ENCODE data around the gene PCLO. TPM values are rescaled to one million over a fixed set of nuclear protein-coding genes. Genes with fewer than 3 reads are reported as not detected.

PCLO gene
- total RNA-seq, 2 experiments from 2014 or later, result not detected

DNA sequence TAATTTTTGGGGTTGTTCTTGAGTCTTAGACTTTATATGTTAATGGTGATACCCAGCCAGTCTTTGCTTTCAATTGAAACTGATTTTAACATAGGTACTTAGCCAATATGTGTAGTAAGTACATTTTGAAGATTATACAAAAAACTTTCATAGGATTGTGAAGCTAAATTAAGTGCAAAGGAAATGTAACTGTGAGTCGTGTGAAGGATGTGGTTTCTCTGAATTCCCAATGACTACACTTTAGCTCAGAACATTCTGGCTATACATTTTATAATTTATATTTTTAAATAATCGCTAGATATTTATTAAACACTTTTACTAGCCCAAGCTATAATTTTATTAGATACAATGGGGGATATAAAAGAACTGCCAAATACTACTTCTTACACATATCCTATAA is 359.3 kb downstream of the PCLO start:
- ATAC-seq (no peak), DNase-seq (no peak)
- H3K27ac Mint-ChIP-seq, result no peak overlapping the region
- no peaks in the 10 kb centered on the region for H3K27me3 Mint-ChIP-seq
- no peaks in the 10 kb centered on the region for H3K36me3 Mint-ChIP-seq
- H3K4me3 Mint-ChIP-seq, result no peak overlapping the region
- no peaks in the 10 kb centered on the region for H3K9me3 Mint-ChIP-seq (ENCODE audit: low read depth)
- H3K4me1 Mint-ChIP-seq, result no peaks in the 10 kb centered on the region
- CTCF ChIA-PET, result no interaction called here

DNA sequence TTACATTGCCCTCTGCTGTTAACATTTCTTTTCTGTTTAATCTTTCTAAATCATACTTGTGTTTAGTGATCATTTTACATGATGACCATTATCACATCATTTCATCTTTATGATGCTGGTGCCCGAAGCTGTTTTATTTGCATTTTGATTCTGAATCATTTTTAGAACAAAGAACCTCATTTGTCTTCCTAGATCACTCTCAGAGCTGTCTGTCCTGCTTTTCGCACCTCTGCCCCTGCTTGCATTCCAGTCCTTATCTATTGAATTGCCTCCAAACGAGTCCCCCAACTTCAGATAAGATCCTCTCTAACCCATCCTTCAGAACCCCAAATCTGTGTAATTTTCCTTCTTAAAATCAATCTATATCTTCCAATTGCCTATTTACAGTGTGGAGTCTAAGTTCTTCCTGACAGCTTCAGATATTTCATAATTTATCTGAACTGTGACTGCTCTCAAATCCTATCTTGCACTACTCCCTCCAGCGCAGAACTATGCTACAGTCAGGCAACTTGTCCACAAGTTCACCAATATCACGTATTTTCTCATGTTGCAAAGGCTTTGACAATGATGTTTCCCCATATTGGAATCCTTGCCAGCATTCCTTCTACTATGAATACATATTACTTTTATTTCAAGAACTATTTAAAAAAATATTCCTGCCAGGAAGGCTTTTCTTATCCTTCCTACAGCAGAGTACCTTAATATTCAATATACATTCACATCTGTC is 372.6 kb downstream of the PCLO start:
- peaks cover 8% of the 10 kb centered on the region for H3K9me3 Mint-ChIP-seq (ENCODE audit: low read depth)
- DNase-seq (no peak), ATAC-seq (no peak)
- no peaks in the 10 kb centered on the region for H3K36me3 Mint-ChIP-seq
- H3K4me3 Mint-ChIP-seq, result no peak overlapping the region
- H3K4me1 Mint-ChIP-seq, result no peaks in the 10 kb centered on the region
- H3K27me3 Mint-ChIP-seq, result no peaks in the 10 kb centered on the region
- H3K27ac Mint-ChIP-seq, result no peak overlapping the region
- CTCF ChIA-PET, result no interaction called here

DNA sequence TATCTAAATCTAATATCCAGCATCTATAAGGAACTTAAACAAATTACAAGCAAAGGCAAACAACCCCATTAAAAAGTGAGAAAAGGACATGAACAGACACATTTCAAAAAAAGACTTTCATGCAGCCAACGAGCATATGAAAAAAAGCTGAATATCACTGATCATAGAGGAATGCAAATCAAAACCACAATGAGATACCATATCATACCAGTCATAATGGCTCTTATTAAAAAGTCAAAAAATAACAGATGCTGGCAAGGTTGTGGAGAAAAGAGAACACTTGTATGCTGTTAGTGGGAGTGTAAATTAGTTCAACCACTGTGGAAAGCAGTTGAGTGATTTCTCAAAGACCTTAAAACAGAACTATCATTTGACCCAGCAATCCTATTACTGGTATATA is 384.7 kb downstream of the PCLO start:
- no peaks in the 10 kb centered on the region for H3K27me3 Mint-ChIP-seq
- DNase-seq, result no peak
- no peak overlapping the region for H3K4me3 Mint-ChIP-seq
- no peak for ATAC-seq
- peaks cover 2% of the 10 kb centered on the region for H3K9me3 Mint-ChIP-seq (ENCODE audit: low read depth)
- H3K36me3 Mint-ChIP-seq, result no peaks in the 10 kb centered on the region
- H3K4me1 Mint-ChIP-seq, result no peaks in the 10 kb centered on the region
- no peak overlapping the region for H3K27ac Mint-ChIP-seq
- CTCF ChIA-PET, result no interaction called here

DNA sequence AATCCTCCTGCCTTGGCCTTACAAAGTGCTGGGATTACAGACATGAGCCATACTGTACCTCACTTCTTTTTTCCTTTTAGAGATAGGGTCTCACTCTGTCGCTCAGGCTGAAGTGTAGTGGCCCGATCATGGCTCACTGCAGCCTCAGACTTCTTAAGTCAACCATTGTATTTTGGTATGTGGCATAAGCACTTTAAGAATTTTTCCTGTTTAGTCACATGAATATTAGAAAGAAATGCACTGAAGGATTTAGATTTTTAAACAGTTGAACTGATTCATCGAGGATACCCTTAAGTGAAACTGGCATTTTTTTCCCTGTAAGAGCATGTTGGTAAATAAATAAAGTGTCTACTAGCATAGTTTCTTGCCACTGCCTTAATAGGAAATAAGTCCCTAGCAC is 399.8 kb downstream of the PCLO start:
- Mint-ChIP-seq H3K9me3 (ENCODE audit: low read depth) (no peaks in the 10 kb centered on the region), H3K27ac (no peak overlapping the region)

DNA sequence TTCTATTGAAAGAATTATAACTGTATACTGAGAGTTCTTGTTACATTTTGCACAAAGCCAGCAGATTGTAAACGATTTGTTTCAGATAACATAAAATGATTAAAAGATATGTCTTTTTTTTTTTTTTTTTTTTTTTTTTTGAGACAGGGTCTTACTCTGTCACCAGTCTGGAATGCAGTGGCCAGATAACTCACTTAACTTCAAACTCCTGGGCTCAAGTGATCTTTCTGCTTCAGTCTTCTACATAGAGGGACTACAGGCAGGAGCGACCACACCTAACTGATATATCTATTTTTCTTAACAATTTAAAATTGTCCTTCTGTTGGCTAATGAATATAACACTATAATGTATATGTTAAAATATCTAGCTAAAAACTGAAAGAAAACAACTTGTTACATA is 401.9 kb downstream of the PCLO start:
- CTCF ChIA-PET, result no interaction called here
- H3K27me3 Mint-ChIP-seq, result no peaks in the 10 kb centered on the region
- DNase-seq (no peak), ATAC-seq (no peak)
- no peak overlapping the region for H3K4me3 Mint-ChIP-seq
- H3K27ac Mint-ChIP-seq, result no peak overlapping the region
- no peaks in the 10 kb centered on the region for H3K36me3 Mint-ChIP-seq
- no peaks in the 10 kb centered on the region for H3K4me1 Mint-ChIP-seq
- H3K9me3 Mint-ChIP-seq (ENCODE audit: low read depth), result no peaks in the 10 kb centered on the region

More for the DNA sequence above, 399.8 kb downstream of the PCLO start:
- Mint-ChIP-seq H3K36me3 (no peaks in the 10 kb centered on the region), H3K4me1 (no peaks in the 10 kb centered on the region), H3K27me3 (no peaks in the 10 kb centered on the region), H3K4me3 (no peak overlapping the region)
- ATAC-seq (no peak), DNase-seq (no peak)
- CTCF ChIA-PET, result no interaction called here

DNA sequence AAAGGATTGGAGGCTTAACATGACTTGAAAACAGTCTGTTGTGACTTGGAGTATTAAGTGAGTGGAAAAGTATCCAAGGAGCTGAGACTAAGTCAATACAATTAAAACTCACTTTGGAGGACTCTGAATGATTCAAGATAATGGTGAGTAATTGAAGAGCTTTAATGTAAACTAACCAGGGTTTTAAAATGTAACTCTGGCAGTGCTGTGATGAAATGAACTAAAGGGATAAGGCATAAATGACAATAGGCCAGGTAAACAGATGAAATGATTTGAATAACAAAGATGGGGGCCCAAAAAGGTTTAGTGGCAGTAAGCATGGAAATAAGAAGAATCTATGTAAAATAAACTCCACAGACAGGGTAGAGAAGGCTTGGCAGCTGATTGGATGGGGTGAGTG is 402.6 kb downstream of the PCLO start:
- H3K9me3 Mint-ChIP-seq (ENCODE audit: low read depth), result no peaks in the 10 kb centered on the region
- no peaks in the 10 kb centered on the region for H3K36me3 Mint-ChIP-seq
- no peaks in the 10 kb centered on the region for H3K4me1 Mint-ChIP-seq
- DNase-seq (no peak), ATAC-seq (no peak)
- CTCF ChIA-PET, result no interaction called here
- no peak overlapping the region for H3K4me3 Mint-ChIP-seq
- H3K27ac Mint-ChIP-seq, result no peak overlapping the region
- no peaks in the 10 kb centered on the region for H3K27me3 Mint-ChIP-seq

DNA sequence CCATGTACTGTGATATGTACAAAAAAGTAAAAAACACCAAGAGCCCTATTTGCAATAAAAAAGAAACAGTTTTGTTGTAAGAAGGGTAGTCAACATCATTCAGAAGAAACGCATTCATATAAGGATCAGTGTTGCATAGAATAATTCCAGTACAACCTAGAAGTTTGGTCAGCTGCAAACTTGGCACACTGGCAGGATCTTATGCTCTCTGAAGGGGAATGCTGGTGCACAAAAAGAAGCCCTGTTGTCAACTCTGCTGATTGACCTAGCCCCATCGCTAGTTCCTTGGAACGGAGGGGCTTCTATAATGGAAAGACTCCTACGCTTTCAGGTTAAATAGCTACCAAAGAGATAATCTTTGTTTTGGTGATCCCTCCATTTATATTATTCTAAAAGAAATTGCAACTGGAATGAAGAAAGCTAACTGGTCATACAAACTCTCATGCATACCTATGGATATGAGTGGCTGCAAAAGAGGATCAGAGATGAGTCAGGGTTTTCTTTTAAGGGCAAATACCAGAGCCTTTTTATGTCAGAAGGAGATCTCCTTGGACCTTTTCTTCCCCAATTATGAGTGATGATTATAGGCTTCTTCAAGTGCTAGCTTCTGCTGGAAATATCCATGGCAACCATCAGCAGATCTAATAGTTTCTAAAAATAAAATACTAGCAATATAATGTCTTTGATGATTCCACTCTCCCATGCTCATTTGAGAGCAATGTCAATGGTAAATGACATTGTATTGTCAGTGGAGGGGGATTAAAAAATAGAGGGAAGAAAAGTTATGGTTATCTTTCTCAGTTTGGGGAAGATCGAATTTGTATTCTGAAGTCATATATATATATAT is 406.8 kb downstream of the PCLO start:
- no peaks in the 10 kb centered on the region for H3K9me3 Mint-ChIP-seq (ENCODE audit: low read depth)
- DNase-seq (no peak), ATAC-seq (no peak)
- no peaks in the 10 kb centered on the region for H3K4me1 Mint-ChIP-seq
- no peak overlapping the region for H3K27ac Mint-ChIP-seq
- H3K36me3 Mint-ChIP-seq, result no peaks in the 10 kb centered on the region
- H3K4me3 Mint-ChIP-seq, result no peak overlapping the region
- H3K27me3 Mint-ChIP-seq, result no peaks in the 10 kb centered on the region
- CTCF ChIA-PET, result no interaction called here

DNA sequence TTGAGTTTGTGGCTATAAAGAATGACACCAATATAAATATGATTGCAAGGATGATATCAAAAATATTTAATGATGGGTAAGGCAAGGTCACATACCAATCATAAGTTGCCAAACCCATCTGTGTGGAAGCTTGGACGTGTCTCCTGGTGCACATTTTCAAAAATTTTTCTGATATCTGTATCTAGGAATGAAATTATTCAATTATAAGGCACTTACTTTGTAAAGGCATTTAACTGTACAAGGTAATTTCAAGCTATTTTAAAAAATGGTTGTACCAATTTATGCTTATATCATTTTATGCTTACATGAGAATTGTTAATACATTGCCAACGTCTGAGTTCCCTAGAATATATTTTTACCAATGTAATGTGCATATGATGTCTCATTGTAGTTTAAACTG is 412.7 kb downstream of the PCLO start:
- ATAC-seq (no peak), DNase-seq (no peak)
- no peaks in the 10 kb centered on the region for H3K9me3 Mint-ChIP-seq (ENCODE audit: low read depth)
- H3K36me3 Mint-ChIP-seq, result no peaks in the 10 kb centered on the region
- no peaks in the 10 kb centered on the region for H3K4me1 Mint-ChIP-seq
- no peaks in the 10 kb centered on the region for H3K27me3 Mint-ChIP-seq
- H3K27ac Mint-ChIP-seq, result no peak overlapping the region
- CTCF ChIA-PET, result no interaction called here
- H3K4me3 Mint-ChIP-seq, result no peak overlapping the region

DNA sequence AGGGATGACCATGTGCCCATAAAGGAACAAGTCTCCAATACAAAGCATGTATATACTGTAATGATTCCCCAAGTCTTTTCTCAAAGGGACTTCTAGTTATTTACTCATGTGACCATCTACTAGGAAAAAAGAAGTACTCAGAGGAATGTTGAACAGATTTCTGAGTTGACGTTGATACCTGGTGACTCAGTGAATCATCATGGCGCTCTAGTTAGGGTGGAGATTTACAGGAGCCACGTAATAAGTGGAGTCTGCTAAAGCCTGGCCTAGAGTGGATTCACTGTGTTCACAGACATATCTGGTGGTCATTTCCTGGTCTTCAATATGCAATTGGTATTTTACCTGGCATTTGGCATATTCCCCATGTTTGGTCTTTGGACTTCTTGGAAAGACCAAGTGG is 416.9 kb downstream of the PCLO start:
- Mint-ChIP-seq H3K36me3 (no peaks in the 10 kb centered on the region), H3K27ac (no peak overlapping the region), H3K27me3 (no peaks in the 10 kb centered on the region), H3K9me3 (ENCODE audit: low read depth) (peaks cover 3% of the 10 kb centered on the region), H3K4me1 (no peaks in the 10 kb centered on the region), H3K4me3 (no peak overlapping the region)
- CTCF ChIA-PET, result no interaction called here
- DNase-seq (no peak), ATAC-seq (no peak)

DNA sequence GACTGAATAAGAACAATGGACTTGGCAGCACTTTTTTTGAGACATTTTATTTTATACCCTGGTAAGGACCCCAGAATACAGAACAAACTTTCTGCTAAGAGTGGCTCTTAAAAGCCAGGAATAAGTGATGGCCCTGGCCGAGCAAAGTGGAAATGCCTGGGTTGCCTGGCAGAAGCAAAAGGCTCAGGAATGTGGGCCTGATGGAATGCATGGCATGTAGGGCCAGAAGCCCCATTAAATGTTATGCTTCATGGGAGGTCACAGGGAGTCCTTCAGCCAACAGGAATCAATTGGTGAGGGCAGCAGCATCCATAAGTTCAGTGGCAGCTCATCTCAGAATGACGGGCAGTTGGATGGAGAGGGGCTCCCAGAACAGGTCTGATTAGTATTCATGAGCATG is 417.6 kb downstream of the PCLO start:
- no peaks in the 10 kb centered on the region for H3K27me3 Mint-ChIP-seq
- H3K4me1 Mint-ChIP-seq, result no peaks in the 10 kb centered on the region

DNA sequence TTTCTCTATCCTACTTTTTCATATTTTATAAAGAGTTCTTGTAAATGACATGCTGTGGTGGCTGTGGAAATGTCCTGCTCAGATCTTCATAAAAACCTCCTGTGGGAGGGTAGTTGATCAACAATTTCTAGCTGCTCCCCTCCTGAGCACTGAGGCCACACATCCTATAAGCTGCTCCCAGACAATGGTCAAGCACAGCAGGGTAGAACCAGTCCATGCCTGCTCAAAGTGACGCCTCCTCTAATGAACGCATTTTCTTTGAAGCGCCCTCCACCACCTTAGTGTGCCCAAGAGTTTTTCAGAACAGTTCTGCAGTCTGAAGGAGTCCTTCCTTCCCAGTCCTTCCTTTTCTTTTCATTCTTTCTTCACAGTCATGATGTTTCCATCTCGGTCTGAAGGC is 420.5 kb downstream of the PCLO start:
- ATAC-seq (no peak), DNase-seq (no peak)
- Mint-ChIP-seq H3K36me3 (no peaks in the 10 kb centered on the region), H3K27ac (no peak overlapping the region), H3K27me3 (no peaks in the 10 kb centered on the region), H3K9me3 (ENCODE audit: low read depth) (peaks cover 3% of the 10 kb centered on the region), H3K4me1 (no peaks in the 10 kb centered on the region), H3K4me3 (no peak overlapping the region)
- CTCF ChIA-PET, result no interaction called here

More for the DNA sequence above, 417.6 kb downstream of the PCLO start:
- DNase-seq, result no peak
- H3K4me3 Mint-ChIP-seq, result no peak overlapping the region
- no peak overlapping the region for H3K27ac Mint-ChIP-seq
- H3K9me3 Mint-ChIP-seq (ENCODE audit: low read depth), result peaks cover 3% of the 10 kb centered on the region
- H3K36me3 Mint-ChIP-seq, result no peaks in the 10 kb centered on the region
- CTCF ChIA-PET, result no interaction called here
- ATAC-seq, result no peak

DNA sequence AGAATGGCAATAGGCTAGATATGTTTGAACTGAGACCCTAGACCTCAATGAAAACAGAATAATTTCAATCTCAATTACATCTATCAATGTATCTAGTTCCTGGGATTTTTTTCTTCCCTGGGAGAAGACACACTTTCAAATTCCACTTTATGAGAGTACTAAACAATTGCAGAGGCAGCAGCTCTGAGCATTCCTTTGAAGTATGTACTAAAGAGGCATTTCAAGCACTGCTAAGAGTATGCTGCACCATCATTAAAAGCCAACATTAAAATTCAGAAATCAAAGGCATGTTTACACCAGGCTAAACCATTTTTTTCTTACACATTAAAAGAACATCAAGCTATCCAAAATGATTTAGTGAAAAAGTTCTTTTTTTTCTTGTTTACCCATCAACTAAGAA is 421.2 kb downstream of the PCLO start:
- no peaks in the 10 kb centered on the region for H3K36me3 Mint-ChIP-seq
- no peaks in the 10 kb centered on the region for H3K4me1 Mint-ChIP-seq
- peaks cover 3% of the 10 kb centered on the region for H3K9me3 Mint-ChIP-seq (ENCODE audit: low read depth)
- no peak overlapping the region for H3K4me3 Mint-ChIP-seq
- no peak for DNase-seq
- CTCF ChIA-PET, result no interaction called here
- ATAC-seq, result no peak
- no peaks in the 10 kb centered on the region for H3K27me3 Mint-ChIP-seq
- H3K27ac Mint-ChIP-seq, result no peak overlapping the region

DNA sequence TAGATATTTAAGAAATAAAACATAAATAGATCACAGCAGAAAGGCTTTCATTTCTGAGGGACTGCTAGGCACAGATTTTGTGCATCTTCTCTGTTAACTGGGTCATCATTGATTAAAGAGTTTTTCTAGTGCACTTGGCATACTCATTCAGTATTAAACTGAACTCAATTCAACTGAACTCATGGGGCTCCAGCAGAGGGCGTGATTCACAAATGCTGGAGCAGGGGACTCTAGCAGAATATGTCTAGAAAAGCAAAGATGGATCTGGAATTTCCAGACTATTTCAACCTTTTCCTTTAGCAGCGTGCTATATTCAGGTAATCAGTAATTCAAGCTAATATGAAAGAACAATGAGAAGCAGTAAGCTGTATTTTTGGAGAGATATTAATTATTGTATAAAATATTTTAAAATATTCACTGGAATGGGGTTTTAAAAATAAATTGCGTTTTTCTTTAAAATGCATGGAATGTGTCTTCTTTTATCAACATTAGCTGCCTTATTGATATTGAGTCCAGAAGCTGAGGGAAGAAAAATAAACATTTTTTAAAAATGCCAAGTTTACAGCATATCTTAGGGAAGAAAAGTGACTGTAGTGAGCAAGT is 422.3 kb downstream of the PCLO start:
- Mint-ChIP-seq H3K36me3 (no peaks in the 10 kb centered on the region), H3K4me1 (no peaks in the 10 kb centered on the region), H3K27ac (no peak overlapping the region), H3K4me3 (no peak overlapping the region), H3K27me3 (no peaks in the 10 kb centered on the region), H3K9me3 (ENCODE audit: low read depth) (peaks cover 3% of the 10 kb centered on the region)
- CTCF ChIA-PET, result no interaction called here
- DNase-seq (no peak), ATAC-seq (no peak)

DNA sequence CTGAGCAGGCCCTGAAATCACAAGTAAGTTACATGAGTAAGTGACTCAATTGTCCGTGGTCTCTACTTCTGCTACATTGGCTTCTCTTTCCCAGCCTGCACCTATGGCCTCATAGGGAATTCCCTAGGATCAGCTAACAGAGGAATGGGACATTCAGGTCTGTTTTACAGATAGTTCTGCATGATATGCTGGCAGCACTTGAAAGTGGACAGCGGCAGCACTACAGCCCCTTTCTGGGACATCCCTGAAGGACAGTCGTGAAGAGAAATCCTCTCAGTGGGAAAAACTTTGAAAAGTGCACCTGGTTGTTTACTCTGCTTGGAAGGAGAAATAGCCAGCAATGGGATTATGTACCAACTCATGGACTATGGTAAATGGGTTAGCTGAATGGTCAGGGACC is 426.1 kb downstream of the PCLO start:
- H3K36me3 Mint-ChIP-seq, result no peaks in the 10 kb centered on the region
- no peak for DNase-seq
- CTCF ChIA-PET, result no interaction called here
- no peak for ATAC-seq
- no peaks in the 10 kb centered on the region for H3K9me3 Mint-ChIP-seq (ENCODE audit: low read depth)
- no peaks in the 10 kb centered on the region for H3K27me3 Mint-ChIP-seq
- no peaks in the 10 kb centered on the region for H3K4me1 Mint-ChIP-seq
- H3K27ac Mint-ChIP-seq, result no peak overlapping the region
- no peak overlapping the region for H3K4me3 Mint-ChIP-seq

All from activated CD8-positive, alpha-beta memory T cell treated with anti-CD3 and anti-CD28 coated beads, Interleukin-2, amount 10 ng/mL, durations not matched to agents 7 days and 5 days (primary cell).